ENCODE measurements around the gene PI4K2A.

The PI4K2A gene

DNA sequence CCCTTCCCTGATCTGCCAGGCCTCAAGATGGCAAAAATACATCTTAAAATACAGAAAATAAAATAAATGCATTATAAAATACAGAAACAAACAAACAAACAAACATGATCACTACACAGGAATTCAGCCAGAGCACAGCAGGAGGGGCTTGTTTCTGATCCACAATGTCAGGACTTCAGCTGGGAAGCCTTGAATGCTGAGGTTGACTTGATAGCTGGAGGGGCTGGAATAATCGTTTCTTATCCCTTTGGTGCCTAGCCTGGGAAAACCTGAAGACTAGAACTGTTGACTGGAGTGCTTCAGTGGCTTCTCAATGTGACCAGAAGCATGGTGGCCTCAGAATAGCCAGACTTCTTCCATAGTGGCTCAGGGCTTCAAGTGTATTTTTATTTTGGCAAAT, 63.9 kb downstream of the PI4K2A start:
- no peak for TF ChIP-seq ZNF658 (tag by site-specific recombination; IDR thresholded peaks at IDR 0.05)
- no peak for TF ChIP-seq ZFP37 (tag by site-specific recombination; IDR thresholded peaks at IDR 0.05)
- TF ChIP-seq GLIS2 (tag by site-specific recombination; IDR thresholded peaks at IDR 0.05), result no peak
- TF ChIP-seq, protein P1, sequence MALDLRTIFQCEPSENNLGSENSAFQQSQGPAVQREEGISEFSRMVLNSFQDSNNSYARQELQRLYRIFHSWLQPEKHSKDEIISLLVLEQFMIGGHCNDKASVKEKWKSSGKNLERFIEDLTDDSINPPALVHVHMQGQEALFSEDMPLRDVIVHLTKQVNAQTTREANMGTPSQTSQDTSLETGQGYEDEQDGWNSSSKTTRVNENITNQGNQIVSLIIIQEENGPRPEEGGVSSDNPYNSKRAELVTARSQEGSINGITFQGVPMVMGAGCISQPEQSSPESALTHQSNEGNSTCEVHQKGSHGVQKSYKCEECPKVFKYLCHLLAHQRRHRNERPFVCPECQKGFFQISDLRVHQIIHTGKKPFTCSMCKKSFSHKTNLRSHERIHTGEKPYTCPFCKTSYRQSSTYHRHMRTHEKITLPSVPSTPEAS (tag by site-specific recombination; IDR thresholded peaks at IDR 0.05), result no peak
- TF ChIP-seq, protein P2, sequence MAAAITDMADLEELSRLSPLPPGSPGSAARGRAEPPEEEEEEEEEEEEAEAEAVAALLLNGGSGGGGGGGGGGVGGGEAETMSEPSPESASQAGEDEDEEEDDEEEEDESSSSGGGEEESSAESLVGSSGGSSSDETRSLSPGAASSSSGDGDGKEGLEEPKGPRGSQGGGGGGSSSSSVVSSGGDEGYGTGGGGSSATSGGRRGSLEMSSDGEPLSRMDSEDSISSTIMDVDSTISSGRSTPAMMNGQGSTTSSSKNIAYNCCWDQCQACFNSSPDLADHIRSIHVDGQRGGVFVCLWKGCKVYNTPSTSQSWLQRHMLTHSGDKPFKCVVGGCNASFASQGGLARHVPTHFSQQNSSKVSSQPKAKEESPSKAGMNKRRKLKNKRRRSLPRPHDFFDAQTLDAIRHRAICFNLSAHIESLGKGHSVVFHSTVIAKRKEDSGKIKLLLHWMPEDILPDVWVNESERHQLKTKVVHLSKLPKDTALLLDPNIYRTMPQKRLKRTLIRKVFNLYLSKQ (tag by site-specific recombination; IDR thresholded peaks at IDR 0.05; ENCODE audit: borderline replicate concordance), result no peak
- no peak for TF ChIP-seq ZNF146 (tag by site-specific recombination; IDR thresholded peaks at IDR 0.05)
- TF ChIP-seq KLF7 (tag by site-specific recombination; IDR thresholded peaks at IDR 0.05; ENCODE audit: borderline replicate concordance), result no peak
- no peak for TF ChIP-seq ZNF341 (tag by site-specific recombination; IDR thresholded peaks at IDR 0.05; ENCODE audit: low read depth)
- TF ChIP-seq, protein P3, sequence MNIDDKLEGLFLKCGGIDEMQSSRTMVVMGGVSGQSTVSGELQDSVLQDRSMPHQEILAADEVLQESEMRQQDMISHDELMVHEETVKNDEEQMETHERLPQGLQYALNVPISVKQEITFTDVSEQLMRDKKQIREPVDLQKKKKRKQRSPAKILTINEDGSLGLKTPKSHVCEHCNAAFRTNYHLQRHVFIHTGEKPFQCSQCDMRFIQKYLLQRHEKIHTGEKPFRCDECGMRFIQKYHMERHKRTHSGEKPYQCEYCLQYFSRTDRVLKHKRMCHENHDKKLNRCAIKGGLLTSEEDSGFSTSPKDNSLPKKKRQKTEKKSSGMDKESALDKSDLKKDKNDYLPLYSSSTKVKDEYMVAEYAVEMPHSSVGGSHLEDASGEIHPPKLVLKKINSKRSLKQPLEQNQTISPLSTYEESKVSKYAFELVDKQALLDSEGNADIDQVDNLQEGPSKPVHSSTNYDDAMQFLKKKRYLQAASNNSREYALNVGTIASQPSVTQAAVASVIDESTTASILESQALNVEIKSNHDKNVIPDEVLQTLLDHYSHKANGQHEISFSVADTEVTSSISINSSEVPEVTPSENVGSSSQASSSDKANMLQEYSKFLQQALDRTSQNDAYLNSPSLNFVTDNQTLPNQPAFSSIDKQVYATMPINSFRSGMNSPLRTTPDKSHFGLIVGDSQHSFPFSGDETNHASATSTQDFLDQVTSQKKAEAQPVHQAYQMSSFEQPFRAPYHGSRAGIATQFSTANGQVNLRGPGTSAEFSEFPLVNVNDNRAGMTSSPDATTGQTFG (tag by site-specific recombination; IDR thresholded peaks at IDR 0.05; ENCODE audit: borderline replicate concordance), result no peak
- no peak for TF ChIP-seq FEZF1 (tag by site-specific recombination; IDR thresholded peaks at IDR 0.05)
- TF ChIP-seq ZBTB8A (tag by site-specific recombination; IDR thresholded peaks at IDR 0.05), result no peak
- TF ChIP-seq ZNF248 (tag by site-specific recombination; IDR thresholded peaks at IDR 0.05), result no peak
- no peak for TF ChIP-seq OVOL3 (tag by site-specific recombination; IDR thresholded peaks at IDR 0.05)
- TF ChIP-seq ZNF114 (tag by site-specific recombination; IDR thresholded peaks at IDR 0.05), result no peak
- no peaks in the 10 kb centered on the region for H3K4me1 ChIP-seq (ENCODE audit: control insufficient read depth, insufficient read depth, low read length)
- H3K27ac ChIP-seq (ENCODE audit: extremely low read depth, low read depth, low read length), result no peak overlapping the region
- ChIA-PET POLR2A (interaction anchor here (0.9 kb wide), 1 partner anchor 9 kb away, joined by 3 read pairs; the partner anchor contains the start of gene MARVELD1), CTCF (interaction anchor here (0.6 to 20.4 kb wide), 9 partner anchors 9 to 341 kb away, joined by 3 to 487 read pairs (median 34); partner anchors contain the start of genes AVPI1 and ZFYVE27)
- H3K36me3 ChIP-seq (ENCODE audit: control insufficient read depth in 2 of 2, insufficient read depth in 1 of 2, low read length in 2 of 2), result no peaks in the 10 kb centered on the region
- H3K4me3 ChIP-seq (ENCODE audit: low read depth, low read length), result no peak overlapping the region
- no peaks in the 10 kb centered on the region for H3K9me3 ChIP-seq (ENCODE audit: control insufficient read depth, insufficient read depth, low read depth, low read length)

DNA sequence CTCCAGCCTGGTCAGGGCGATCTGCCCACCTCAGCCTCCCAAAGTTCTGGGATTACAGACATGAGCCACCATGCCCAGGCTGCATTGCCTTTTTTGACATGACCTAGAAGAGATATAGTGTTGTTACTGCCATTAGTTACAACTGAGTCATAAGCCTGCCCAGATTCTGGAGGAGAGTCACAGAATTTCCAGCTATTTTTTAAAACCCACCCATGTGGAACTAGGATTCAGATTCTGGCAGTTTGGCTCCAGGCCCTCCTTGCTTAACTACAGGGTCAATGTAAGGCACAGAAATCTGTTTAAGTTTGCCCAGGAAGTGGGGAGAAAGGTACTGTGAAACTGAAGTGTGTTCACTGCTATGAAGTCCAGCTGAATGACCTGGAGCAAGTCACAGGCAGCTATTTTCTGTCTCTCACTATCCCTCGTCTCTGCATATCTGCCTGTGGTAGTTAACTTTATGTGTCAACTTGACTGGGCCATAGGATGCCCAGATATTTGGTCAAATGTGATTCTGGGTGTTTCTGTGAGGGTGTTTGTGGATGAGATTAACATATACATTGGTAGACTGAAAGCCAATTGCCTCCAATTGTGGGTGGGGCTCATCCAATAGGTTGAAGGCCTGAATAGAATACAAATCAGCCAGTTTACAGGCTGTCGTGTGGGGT, 64.7 kb downstream of the PI4K2A start:
- CTCF ChIA-PET, result interaction anchor here (0.6 to 20.4 kb wide), 9 partner anchors 8 to 341 kb away, joined by 3 to 487 read pairs (median 6); partner anchors contain the start of genes AVPI1, MARVELD1 and ZFYVE27
- H3K4me1 ChIP-seq (ENCODE audit: control insufficient read depth, insufficient read depth, low read length), result no peaks in the 10 kb centered on the region
- H3K36me3 ChIP-seq (ENCODE audit: control insufficient read depth in 2 of 2, insufficient read depth in 1 of 2, low read length in 2 of 2), result no peaks in the 10 kb centered on the region
- POLR2A ChIA-PET, result interaction anchor here (0.9 kb wide), 1 partner anchor 8 kb away, joined by 3 read pairs; the partner anchor contains the start of gene MARVELD1
- TF ChIP-seq ZNF416 (tag by site-specific recombination; IDR thresholded peaks at IDR 0.05), result peak; percentile 93
- TF ChIP-seq, protein P4, sequence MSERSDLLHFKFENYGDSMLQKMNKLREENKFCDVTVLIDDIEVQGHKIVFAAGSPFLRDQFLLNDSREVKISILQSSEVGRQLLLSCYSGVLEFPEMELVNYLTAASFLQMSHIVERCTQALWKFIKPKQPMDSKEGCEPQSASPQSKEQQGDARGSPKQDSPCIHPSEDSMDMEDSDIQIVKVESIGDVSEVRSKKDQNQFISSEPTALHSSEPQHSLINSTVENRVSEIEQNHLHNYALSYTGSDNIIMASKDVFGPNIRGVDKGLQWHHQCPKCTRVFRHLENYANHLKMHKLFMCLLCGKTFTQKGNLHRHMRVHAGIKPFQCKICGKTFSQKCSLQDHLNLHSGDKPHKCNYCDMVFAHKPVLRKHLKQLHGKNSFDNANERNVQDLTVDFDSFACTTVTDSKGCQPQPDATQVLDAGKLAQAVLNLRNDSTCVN (tag by site-specific recombination; optimal IDR thresholded peaks at IDR 0.05), result no peak
- H3K4me3 ChIP-seq (ENCODE audit: low read depth, low read length), result no peak overlapping the region
- H3K27ac ChIP-seq (ENCODE audit: extremely low read depth, low read depth, low read length), result no peak overlapping the region
- no peaks in the 10 kb centered on the region for H3K9me3 ChIP-seq (ENCODE audit: control insufficient read depth, insufficient read depth, low read depth, low read length)
